KMS-11 (cell line): ENCODE measurements around the gene PCGF5.

Experiments used
- H2AFZ ChIP-seq: fragments of 200-600 bp; sonication (generic); 2 replicates; pipeline ENCODE4 v1.6.1; 2016; ENCODE audit warnings: antibody characterized with exemption, mixed run types, low read depth
- H3K27ac ChIP-seq: fragments of 200-600 bp; sonication (generic); 2 replicates; pipeline ENCODE4 v1.6.1; 2016; ENCODE audit warnings: mild to moderate bottlenecking, mixed run types
- H3K27me3 ChIP-seq: fragments of 200-600 bp; sonication (generic); 2 replicates; pipeline ENCODE4 v1.6.1; 2017; ENCODE audit warnings: mild to moderate bottlenecking, low read depth, mixed run types, moderate library complexity; ENCODE audit not compliant: insufficient read depth
- H3K36me3 ChIP-seq: fragments of 200-600 bp; sonication (generic); 2 replicates; pipeline ENCODE4 v1.6.1; 2017; ENCODE audit warnings: mild to moderate bottlenecking, mixed run types; ENCODE audit not compliant: insufficient read depth
- H3K4me1 ChIP-seq: fragments of 200-600 bp; sonication (generic); 2 replicates; pipeline ENCODE4 v1.6.1; 2016; ENCODE audit warnings: mild to moderate bottlenecking, low read depth, mixed run types; ENCODE audit not compliant: poor library complexity, severe bottlenecking
- H3K4me2 ChIP-seq: fragments of 200-600 bp; sonication (generic); 2 replicates; pipeline ENCODE4 v1.7.0; 2016; ENCODE audit warnings: mild to moderate bottlenecking, mixed run types
- H3K4me3 ChIP-seq: fragments of 200-600 bp; sonication (generic); IDR thresholded peaks from 2 replicates; pipeline ENCODE4 v1.6.1; 2017; ENCODE audit warnings: low read depth, low read length, mixed read lengths; ENCODE audit not compliant: insufficient read depth
- H3K79me2 ChIP-seq: fragments of 200-600 bp; sonication (generic); 2 replicates; pipeline ENCODE4 v1.6.1; 2016; ENCODE audit warnings: low read depth, mixed run types; ENCODE audit not compliant: insufficient read depth
- H3K9ac ChIP-seq: fragments of 200-600 bp; sonication (generic); 2 replicates; pipeline ENCODE4 v1.6.1; 2016; ENCODE audit warnings: mild to moderate bottlenecking, mixed run types
- H4K20me1 ChIP-seq: fragments of 200-600 bp; sonication (generic); 2 replicates; pipeline ENCODE4 v1.6.1; 2016; ENCODE audit warnings: mild to moderate bottlenecking, mixed run types; ENCODE audit not compliant: insufficient read depth
- CTCF ChIP-seq: fragments of 200-600 bp; sonication (generic); conservative IDR thresholded peaks from 2 replicates; pipeline ENCODE4 v1.6.1; 2017; ENCODE audit warnings: low read depth, mild to moderate bottlenecking, antibody characterized with exemption, low read length, moderate library complexity, mixed read lengths

Gene PCGF5

GRCh38 chr10:91220954-91221675 is 652 bp downstream of the PCGF5 start:
- Histone ChIP-seq H3K4me1 (peaks cover 58% of the 10 kb centered on the region), H3K36me3 (no peaks in the 10 kb centered on the region), H3K4me3 (no peak overlapping the region), H3K27me3 (no peaks in the 10 kb centered on the region), H3K9ac (peak overlapping the region; percentile 93), H4K20me1 (no peaks in the 10 kb centered on the region), H3K27ac (peak overlapping the region; percentile 93), H2AFZ (peak overlapping the region; percentile 50), H3K79me2 (peaks cover 33% of the 10 kb centered on the region; the same call in 1 of the 2 replicates), H3K4me2 (peak overlapping the region; percentile 90)
- no peak for TF ChIP-seq CTCF

- Histone ChIP-seq H3K4me1 (peaks cover 31% of the 10 kb centered on the region), H3K9ac (no peak overlapping the region), H3K4me3 (no peak overlapping the region), H3K36me3 (no peaks in the 10 kb centered on the region), H2AFZ (no peak overlapping the region), H3K27ac (no peak overlapping the region), H3K27me3 (no peaks in the 10 kb centered on the region), H3K4me2 (no peak overlapping the region), H4K20me1 (no peaks in the 10 kb centered on the region), H3K79me2 (peaks cover 22% of the 10 kb centered on the region; the same call in 1 of the 2 replicates)
- TF ChIP-seq CTCF = no peak
These were observed 5.6 kb downstream of the PCGF5 start for GRCh38 chr10:91226093-91226492.

GRCh38 chr10:91227576-91227975 is 7.1 kb downstream of the PCGF5 start:
- Histone ChIP-seq H3K36me3 (no peaks in the 10 kb centered on the region), H2AFZ (no peak overlapping the region), H3K27ac (no peak overlapping the region), H3K27me3 (no peaks in the 10 kb centered on the region), H3K4me3 (no peak overlapping the region), H3K9ac (no peak overlapping the region), H3K79me2 (peaks cover 8% of the 10 kb centered on the region; the same call in 1 of the 2 replicates), H4K20me1 (no peaks in the 10 kb centered on the region), H3K4me2 (no peak overlapping the region), H3K4me1 (peaks cover 19% of the 10 kb centered on the region)
- no peak for TF ChIP-seq CTCF

- Histone ChIP-seq H3K36me3 (no peaks in the 10 kb centered on the region), H2AFZ (no peak overlapping the region), H3K27me3 (no peaks in the 10 kb centered on the region), H3K27ac (no peak overlapping the region), H3K79me2 (no peaks in the 10 kb centered on the region), H3K4me1 (no peaks in the 10 kb centered on the region), H3K4me3 (no peak overlapping the region), H4K20me1 (no peaks in the 10 kb centered on the region), H3K4me2 (no peak overlapping the region), H3K9ac (no peak overlapping the region)
- TF ChIP-seq CTCF = no peak
These were observed 9.2 kb downstream of the PCGF5 start for GRCh38 chr10:91229683-91230082.
